IPS-NIHi7 (cell line): ENCODE measurements around the gene LITAF.
"Not testable (repeated sequence)": the region's sequence is repeated elsewhere in the genome, so short reads cannot be mapped to it uniquely, and the experiment has no call there.

Source experiments
- DNase-seq: peaks from one replicate; pipeline ENCODE4 v3.0.0; 2012; ENCODE audit warnings: mixed read lengths; ENCODE audit errors: extremely low spot score

The LITAF gene

DNA sequence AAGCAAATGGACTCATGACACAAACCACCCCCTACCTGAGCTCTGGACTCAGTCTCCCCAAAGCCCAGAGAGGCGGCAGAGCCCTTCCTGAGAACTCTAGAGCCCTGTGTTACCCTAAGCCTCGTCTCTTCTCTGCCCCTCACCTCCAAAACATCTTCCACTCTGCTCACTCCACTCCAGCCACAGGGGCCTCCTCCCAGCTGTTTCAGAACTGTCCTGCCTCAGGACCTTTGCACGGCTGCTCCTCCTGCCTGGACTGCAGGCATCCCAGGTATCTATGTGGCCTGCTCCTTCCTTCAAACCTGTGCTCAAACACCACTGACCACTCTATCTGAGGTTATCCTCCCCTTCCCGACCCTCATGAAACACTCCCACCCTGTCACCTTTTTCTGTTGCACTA lies 12.9 kb upstream of the LITAF start:
- no peak for DNase-seq

DNA sequence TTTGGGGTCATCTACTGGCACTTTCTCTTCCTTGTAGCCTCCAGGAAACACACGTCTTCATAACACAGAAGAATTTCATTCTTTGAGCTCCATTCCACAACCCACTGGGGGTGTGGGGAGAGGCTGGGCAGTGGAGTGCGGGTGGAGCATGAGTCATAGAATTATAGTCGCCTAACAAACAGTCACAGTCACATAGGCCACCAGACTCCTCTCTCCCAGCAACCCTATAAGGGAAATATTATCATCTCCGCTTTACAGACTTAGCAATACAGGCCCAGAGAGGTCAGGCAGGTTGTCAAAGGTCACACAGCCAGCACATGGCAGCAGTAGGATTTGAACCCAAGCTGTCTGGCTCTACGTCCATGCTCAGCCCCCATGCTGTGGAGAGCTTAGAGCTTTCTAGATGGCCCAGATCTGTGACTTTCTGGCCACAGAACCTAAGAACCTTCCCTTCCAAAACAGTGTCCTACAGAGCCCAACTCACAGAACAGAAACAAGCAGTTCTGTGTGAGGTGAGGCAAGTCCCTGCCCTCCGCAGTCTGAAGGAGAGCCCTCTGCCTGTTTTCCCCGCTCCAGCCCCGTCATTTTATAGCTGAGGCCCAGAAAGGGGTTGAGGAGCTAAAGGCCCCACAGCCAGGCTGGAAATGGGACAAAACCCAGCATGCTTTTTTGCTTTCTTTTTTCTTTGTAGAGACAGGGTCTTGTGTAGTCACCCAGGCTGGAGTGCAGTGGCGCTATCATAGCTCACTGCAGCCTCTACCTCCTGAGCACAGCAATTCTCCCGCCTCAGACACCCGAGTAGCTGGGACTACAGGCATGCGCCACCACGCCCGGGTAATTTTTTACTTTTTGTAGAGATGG lies 10.7 kb upstream of the LITAF start:
- no peak for DNase-seq

DNA sequence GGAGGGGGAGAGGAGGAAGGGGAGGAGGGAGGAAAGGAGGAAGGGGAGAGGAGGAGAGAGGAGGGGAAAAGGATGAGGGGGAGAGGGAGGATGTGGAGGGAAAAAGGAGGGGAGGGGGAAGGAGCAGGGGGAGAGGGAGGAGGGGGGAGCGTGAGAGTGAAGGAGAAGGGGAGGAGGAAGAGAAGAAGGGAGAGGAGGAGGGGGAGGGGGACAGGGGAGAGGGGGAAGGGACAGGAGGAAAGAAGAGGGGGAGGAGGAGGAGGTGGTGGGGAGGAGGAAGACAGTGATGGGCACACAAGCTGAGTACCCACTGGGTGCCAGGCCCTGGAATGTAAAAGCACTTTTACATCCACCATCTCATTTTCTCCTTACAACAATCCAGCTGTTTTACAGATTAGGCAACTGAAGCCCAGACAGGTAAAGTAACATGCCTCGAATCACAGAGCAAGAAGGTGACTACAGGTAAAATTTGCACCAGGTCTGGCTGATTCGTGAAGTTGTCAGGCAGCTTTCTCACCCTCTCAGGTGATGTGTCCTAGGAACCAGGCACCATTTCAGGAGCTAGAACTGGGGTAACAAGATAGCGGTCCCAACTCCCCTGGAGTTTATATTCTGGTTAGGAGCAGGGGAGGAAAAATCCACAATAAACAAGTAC lies 10.0 kb upstream of the LITAF start:
- no peak for DNase-seq

DNA sequence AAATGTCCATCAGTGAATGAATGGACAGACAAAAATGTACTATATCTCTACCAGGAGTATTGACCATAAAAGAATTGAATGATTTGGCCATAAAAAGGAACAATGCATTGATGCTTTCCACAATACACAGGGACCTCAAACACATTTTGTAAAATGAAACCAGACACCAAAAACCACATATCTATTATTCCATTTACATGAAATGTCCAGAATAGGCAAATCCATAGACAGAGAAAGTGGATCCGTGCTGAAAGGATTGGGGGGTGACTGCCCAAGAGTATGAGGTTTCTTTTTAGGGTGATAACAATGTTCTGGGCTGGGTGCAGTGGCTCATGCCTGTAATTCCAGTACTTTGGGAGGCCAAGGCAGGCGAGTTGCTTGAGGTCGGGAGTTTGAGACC lies 6.9 kb upstream of the LITAF start:
- no peak for DNase-seq

DNA sequence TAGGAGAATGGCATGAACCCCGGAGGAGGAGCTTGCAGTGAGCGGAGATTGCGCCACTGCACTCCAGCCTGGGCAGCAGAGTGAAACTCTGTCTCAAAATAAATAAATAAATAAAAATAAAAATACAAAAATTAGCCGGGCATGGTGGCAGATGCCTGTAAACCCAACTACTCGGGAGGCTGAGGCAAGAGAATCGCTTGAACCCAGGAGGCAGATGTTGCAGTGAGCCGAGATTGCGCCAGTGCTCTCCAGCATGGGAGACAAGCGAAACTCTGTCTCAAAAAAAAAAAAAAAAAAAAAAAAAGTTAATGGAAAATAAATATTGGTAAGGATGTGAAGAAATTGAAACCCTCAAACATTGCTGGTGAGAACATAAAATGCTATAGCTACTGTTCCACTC lies 6.4 kb upstream of the LITAF start:
- not testable (repeated sequence) for DNase-seq

DNA sequence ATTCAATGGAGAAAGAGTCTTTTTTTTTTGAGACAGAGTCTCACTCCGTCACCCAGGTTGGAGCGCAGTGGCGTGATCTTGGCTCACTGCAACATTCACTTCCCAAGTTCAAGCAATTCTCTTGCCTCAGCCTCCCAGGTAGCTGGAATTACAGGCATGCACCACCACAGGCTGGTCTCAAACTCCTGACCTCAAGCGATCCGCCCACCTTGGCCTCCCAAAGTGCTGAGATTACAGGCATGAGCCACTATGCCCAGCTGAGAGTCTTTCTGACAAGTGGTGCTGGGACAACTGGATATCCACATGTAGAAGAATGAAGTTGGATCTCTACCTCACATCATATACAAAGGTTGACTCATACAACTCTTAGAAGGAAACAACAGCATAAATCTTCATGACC lies 4.9 kb upstream of the LITAF start:
- not testable (repeated sequence) for DNase-seq

DNA sequence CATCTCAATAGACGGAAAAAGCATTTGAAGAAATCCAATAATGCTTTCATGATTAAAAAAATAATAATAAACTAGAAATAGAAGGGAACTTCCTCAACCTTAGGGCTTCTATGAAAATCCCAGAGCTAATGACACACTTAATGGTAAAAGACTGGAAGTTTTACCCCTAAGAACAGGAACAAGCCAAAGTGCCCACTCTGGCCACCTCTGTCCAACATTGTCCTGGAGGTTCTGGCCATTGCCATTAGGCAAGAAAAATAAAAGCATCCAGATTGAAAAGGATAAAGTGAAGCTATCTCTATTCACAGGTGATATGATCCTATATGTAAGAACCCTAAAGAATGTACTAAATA lies 2.5 kb upstream of the LITAF start:
- no peak for DNase-seq

DNA sequence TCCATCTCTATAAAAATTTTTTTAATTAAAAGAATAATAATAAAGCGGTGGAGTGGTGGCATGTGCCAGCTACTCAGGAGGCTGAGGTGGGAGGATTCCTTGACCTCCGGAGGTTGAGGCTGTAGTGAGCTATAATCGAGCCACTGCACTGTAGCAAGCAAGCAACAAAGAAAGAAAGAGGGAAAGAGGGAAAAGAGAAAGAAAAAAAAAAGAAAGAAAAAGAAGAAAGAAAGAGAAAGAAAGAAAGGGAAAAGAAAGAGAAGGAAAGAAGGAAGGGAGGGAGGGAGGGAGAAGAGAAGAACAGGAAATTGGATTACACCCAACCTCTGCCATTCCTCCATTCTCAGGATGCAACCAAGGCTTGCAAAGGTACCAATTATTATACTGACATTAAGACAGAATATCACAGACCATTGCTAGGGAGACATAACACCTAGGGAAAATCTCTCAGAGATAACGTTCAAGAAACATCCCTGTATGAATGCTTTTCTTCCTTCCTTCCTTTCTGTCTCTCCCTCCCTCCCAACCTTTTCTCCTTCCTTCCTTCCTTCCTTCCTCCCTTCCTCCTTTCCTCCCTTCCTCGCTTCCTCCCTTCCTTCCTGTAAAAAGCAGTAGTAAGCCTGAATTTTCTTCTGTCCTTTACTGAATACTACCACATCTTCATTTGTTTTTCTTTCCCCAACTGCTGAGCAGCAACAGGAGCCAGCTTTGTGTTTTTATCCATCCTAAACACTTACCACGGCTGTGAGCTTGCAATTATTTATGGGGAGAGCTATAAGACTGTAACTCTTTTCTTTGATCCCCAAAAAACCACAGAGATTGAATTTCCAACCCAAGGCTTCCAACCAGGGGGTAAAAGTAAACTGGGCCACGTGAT lies 1.8 kb upstream of the LITAF start:
- no peak for DNase-seq

DNA sequence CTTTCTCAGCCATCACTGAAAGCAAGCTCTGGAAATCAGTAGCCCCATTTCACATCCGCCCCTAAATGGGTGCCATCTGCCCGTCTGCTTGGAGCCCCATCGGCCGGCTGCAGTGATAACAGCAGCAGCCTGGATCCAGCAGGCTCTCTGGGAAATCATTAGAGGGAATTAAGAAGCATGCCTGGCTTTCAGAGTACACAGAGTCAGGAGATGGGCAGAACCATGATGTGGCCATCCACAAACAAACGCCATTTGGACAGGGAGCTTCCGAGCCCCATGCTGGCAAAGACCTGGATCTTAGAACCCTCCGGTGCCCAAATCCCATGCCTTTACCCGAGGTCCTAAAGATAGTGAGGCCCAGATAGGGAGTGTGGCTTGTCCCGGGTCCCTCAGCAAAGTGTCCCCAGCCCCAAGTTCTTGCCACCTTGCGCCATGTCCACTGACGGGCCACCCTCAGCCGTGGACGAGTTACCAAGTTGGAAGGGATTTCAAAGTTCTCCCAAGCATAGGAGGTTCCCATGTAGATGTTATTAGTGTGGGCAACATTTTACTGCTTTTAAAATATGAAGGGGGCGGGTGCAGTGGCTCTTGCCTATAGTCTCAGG lies 1.0 kb upstream of the LITAF start:
- DNase-seq = no peak

DNA sequence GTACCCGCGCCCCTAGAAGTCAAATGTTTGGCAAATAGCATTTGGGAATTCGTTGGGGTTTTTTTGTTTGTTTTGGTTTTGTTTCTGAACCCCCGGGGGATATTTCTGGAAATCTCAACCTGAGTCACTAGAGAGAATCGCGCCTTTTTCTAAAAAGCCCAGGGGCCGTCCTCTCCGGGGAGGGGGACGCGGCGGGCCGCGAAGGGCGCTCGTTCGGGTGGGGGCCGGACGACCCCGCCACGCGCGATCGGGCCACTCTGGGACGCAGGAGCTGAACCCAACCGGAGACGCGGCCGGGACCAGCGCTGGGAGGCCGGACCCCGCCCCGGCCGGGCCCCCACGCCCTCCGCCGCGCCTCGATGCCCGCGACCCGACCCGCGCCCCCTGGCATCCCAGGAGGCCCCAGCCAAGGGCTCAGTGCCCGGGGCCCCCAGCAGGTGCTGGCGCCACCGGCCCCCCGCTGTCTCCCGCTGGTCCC lies 302 bp downstream of the LITAF start:
- no peak for DNase-seq

DNA sequence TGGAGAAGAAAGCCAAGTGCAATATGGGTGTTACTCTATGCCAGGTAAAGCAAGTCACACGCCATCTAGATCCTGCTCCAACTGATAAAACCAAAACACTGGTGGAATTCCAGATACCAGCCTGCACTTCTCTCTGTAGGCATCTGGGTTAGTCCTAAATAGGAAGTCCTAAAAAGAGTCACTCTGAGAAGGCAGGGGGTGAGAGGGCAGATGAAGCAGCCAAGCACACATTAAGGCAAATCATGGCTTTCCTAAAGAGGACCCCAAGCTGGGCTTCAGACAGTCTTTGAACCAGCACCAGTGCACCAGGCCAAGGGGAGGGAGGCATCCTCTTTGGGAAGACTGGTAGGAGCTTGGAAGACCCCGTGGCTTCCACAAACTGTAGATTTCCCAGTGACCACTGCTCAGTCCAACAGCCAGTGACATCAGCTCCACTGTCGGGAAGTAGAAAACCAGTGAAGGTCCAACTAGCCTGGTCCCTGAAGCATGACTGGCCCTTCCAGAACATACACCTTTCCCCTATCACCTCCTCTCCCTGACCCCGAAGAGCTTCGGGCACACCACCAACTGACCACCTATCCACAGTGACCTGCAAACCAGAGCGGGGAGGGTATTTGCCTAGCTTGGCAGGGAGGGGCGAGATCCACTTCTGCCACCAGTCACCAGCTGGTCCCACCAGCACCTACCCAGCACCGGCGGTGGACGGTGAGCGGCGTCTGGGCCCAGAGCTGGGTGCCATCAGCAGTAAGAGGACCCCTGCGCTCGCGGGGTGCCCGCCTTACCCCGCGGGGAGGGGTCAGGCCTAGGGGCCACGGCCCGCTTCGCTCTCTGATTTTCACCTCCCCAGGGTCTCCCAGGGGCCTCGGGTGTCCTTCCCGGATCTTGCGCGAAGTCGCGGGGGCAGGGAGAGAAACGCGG lies 1.0 kb downstream of the LITAF start:
- DNase-seq = no peak

DNA sequence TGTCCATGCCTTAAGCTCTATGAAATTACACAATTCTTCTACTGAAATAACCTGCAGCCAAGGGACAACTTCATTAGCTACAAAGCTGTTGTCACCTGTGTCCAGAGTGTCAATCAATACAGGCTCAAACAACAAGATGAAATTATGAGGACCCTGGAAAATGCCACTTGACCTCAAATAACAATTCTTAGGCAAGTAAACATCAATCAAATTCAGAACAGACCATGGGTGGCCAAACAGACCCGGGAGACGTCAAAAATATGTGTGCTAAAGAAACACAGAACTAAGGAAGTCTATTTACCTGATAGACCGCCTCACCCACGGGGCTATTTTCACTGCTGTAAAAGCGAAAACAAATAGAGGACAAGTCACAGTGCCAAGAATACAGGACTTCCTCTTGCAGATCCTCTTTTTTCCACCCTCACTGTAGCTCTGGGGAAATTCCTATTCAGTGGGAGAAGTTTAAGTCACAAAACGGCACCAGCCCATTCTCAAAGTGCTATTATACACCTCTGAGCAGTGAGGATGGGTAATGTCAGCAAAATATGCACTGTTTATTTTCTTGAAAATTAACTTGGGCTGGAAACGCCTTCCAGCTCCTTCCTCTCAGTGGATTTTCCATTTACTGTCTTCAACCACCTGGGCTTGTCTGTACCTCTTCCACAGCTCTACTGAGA lies 2.7 kb downstream of the LITAF start:
- no peak for DNase-seq

DNA sequence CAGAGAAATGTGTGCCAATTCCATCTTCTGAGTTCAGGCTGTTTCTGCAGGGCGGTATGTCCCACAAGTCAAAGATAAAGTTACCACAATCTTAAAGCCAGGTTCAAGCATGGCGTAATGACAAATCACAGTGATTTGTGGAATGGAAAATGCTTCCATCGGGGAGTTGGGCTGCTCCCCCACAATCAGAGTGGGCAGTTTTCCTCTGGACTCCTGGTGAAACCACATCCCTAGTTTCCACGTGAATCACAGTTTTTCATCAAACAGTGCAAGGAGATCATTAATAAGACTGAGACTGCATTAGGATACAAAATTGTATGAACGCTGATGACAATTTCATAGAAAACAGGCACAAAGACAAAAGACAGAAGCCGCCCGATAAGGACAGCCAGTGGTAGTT lies 3.6 kb downstream of the LITAF start:
- no peak for DNase-seq

DNA sequence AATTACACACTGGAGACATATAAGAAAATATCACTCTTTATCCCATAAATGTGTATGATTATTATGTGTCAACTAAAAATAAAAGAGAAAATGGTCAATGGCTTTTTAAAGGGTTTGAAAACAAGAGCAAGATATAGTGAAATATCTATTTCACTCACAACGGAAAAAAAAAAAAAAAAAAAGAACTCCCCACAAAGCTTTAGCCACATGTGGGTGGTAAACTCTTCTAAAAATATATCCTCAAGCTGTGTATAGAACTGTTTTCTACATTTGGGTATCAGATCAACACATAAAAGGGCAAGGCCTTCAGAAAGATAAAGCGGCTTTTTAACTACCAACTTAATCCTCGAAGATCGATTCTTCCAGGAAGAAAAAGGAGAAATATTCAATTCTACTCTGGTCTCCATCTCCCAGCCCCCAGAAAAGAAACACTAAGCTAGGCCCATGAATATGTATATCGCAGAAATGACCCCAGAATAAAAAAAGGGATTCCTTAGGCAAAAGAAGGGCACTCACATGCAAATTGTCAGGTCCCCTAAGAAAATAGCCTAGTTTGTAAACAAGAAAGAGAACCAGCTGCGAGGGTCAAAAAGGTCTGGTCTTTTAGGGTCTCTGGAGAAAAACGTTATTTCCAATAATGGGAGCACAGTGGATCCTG lies 4.4 kb downstream of the LITAF start:
- no peak for DNase-seq

DNA sequence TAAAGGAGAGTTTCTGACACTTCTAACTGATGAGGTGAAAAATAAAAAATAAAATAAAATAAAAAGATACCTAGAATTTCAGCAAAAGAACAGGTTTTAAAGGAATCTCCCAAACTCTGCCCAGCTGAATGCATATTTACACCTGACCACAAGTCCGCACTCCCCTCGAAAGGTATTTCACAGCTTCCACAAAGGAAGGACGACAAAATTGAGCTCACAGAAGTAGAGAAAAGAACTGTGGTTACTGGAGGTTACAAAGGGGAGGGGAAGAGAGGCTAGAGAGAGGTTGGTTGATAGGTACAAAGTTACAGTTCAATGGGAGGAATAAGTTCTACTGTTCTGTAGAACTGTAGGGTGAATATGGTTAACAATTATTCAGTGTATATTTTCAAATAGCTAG lies 5.0 kb downstream of the LITAF start:
- no peak for DNase-seq

DNA sequence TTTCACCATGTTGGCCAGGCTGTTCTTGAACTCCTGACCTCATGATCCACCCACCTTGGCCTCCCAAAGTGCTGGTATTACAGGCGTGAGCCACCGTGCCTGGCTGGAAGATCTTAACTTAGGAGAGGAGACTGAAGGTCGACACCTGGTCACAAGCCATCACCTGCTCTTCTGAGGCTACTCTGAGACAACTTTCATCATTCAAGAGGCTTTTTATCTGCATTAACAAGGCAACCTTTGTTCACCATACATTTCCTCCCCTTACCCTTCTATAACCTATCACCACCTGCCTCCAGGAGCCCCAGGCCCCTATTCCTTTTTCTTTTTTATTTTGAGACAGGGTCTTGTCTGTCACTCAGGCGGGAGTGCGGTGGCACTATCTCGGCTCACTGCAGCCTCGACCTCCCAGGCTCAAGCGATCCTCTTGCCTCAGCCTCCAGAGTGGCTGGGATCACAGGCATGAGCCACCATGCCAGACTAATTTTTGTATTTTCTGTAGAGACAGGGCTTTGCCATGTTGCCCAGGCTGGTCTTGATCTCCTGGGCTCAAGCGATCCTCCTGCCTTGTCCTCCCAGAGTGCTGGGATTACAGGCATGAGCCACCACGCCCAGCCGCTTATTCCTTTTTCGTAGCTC lies 6.2 kb downstream of the LITAF start:
- no peak for DNase-seq

DNA sequence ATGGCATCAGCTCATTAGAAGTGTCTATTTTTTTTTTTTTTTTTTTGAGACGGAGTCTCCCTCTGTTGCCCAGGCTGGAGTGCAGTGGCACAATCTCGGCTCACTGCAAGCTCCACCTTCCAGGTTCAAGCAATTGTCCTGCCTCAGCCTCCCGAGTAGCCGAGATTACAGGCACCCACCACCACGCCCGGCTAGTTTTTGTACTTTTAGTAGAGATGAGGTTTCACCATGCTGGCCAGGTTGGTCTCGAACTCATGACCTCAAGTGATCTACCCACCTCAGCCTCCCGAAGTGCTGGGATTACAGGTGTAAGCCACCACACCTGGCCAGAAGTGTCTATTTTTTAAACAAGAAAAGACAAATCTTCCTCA lies 9.4 kb downstream of the LITAF start:
- not testable (repeated sequence) for DNase-seq

DNA sequence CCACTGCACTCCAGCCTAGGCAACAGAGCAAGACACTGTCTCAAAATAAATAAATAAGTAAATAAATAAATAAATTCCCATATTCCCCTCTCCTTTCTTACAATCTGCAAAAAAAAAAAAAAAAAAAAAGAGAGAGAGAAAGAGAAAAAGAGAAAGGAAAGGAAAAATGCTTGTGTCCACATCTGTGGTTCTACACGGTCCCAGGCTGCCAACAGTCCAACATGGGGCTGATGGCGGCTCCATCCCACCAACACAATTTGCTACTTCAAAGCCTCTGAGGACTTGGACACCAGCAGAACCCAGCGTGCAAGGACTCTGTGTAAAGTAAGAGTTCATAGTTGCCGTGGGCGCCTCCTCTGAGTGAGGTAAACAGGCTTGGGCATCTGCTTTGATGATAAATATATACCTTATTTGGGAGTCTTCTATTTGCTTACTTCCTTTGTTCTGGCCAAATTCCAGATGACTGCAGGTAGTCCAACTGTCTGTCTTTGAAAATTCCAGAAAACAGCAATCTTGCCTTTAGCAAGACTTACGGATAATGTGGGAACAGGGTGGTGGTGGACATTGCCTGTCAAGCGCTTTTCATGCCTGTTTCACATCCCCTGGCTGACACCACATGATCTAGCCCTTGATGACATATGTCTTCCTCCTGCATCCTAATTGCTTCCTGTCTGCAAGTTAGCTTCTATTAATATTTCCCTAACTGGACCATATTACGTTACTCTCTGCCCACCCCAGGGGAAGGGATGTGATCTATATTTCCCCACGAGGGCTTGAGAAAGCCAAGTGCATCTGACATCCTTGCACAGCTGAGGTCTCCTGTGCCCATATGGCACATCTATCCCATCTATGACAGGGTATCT lies 10.1 kb downstream of the LITAF start:
- no peak for DNase-seq
